ENCODE results near the gene BAZ1B. TPM values are rescaled to one million over a fixed set of nuclear protein-coding genes. Genes with fewer than 3 reads are reported as not detected.
"Not testable (repeated sequence)": the region's sequence is repeated elsewhere in the genome, so short reads cannot be mapped to it uniquely, and the experiment has no call there.

The BAZ1B gene
- total RNA-seq, 2 experiments from 2014 or later, result 77.8 to 117 TPM

GRCh38 chr7:73537051-73537450 lies 15.0 kb upstream of the BAZ1B start:
- no peak overlapping the region for H2AFZ ChIP-seq (ENCODE audit: low read length)
- H3K36me3 ChIP-seq (ENCODE audit: insufficient read depth, low read length), result peaks cover 66% of the 10 kb centered on the region
- DNase-seq (ENCODE audit: low spot score), result no peak
- TF ChIP-seq EZH2phosphoT487 (IDR thresholded peaks at IDR 0.05; ENCODE audit: borderline replicate concordance, low read depth, low read length), result no peak
- TF ChIP-seq CTCF (conservative IDR thresholded peaks at IDR 0.05; ENCODE audit: low read length), result no peak
- no peak overlapping the region for H3K4me2 ChIP-seq (ENCODE audit: low read length)
- CTCF ChIA-PET (ENCODE audit: unreplicated experiment), result no interaction called here
- no peak overlapping the region for H3K4me3 ChIP-seq (ENCODE audit: low read depth, low read length, poor library complexity, severe bottlenecking)
- H3K9me2 ChIP-seq (ENCODE audit: insufficient read depth, low read length), result no peaks in the 10 kb centered on the region
- no peaks in the 10 kb centered on the region for H3K79me2 ChIP-seq (ENCODE audit: insufficient read depth, low read depth, low read length)
- intact Hi-C loops (cut with micrococcal nuclease; ENCODE audit: unreplicated experiment), result no loop called here
- no TSS peak for BruUV-seq (replicated peaks)
- H3K9me3 ChIP-seq (ENCODE audit: low read length), result no peaks in the 10 kb centered on the region
- H3K27ac ChIP-seq (ENCODE audit: low read depth, low read length, poor library complexity, severe bottlenecking), result no peak overlapping the region
- no peaks in the 10 kb centered on the region for H3K4me1 ChIP-seq (ENCODE audit: insufficient read depth, low read length, poor library complexity, severe bottlenecking)
- H4K20me1 ChIP-seq (ENCODE audit: insufficient read depth, low read length), result no peaks in the 10 kb centered on the region
- POLR2A ChIA-PET, result interaction anchor here (0.6 kb wide), 1 partner anchor 592 kb away, joined by 3 read pairs; no protein-coding TSS in a partner anchor

DNA sequence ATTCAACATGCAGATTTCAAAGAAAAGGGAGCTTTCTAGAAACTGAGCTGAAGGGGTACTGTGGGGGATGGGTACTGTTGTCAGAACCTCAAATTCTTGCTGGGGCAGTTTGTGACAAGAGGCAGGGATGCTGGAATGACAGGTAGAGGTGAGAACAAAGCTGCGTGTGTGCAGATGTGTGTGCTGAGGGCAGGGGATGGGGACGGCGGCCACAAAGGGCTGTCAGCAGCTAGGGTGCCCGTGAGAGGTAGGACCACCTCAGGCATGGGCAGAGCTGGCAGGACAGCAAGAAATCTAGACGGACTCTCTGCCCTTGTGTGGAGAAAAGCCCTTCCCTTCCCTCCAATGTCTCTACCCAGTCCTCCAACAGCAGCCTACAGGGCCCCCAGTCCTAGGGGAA lies 14.4 kb upstream of the BAZ1B start:
- intact Hi-C loops (cut with micrococcal nuclease; ENCODE audit: unreplicated experiment), result no loop called here
- Histone ChIP-seq H3K9me2 (ENCODE audit: insufficient read depth, low read length) (no peaks in the 10 kb centered on the region), H3K79me2 (ENCODE audit: insufficient read depth, low read depth, low read length) (no peaks in the 10 kb centered on the region), H3K27ac (ENCODE audit: low read depth, low read length, poor library complexity, severe bottlenecking) (no peak overlapping the region), H4K20me1 (ENCODE audit: insufficient read depth, low read length) (no peaks in the 10 kb centered on the region), H2AFZ (ENCODE audit: low read length) (no peak overlapping the region), H3K9me3 (ENCODE audit: low read length) (no peaks in the 10 kb centered on the region), H3K4me1 (ENCODE audit: insufficient read depth, low read length, poor library complexity, severe bottlenecking) (no peaks in the 10 kb centered on the region), H3K36me3 (ENCODE audit: insufficient read depth, low read length) (peaks cover 61% of the 10 kb centered on the region), H3K4me3 (ENCODE audit: low read depth, low read length, poor library complexity, severe bottlenecking) (no peak overlapping the region), H3K4me2 (ENCODE audit: low read length) (no peak overlapping the region)
- TSS peak; percentile 64 for BruUV-seq (replicated peaks)
- no peak for DNase-seq (ENCODE audit: low spot score)
- no peak for TF ChIP-seq EZH2phosphoT487 (IDR thresholded peaks at IDR 0.05; ENCODE audit: borderline replicate concordance, low read depth, low read length)
- no peak for TF ChIP-seq CTCF (conservative IDR thresholded peaks at IDR 0.05; ENCODE audit: low read length)
- ChIA-PET POLR2A (interaction anchor here (0.6 to 0.8 kb wide), 2 partner anchors 11 to 592 kb away, joined by 3 to 6 read pairs; no protein-coding TSS in a partner anchor), CTCF (ENCODE audit: unreplicated experiment) (no interaction called here)

DNA sequence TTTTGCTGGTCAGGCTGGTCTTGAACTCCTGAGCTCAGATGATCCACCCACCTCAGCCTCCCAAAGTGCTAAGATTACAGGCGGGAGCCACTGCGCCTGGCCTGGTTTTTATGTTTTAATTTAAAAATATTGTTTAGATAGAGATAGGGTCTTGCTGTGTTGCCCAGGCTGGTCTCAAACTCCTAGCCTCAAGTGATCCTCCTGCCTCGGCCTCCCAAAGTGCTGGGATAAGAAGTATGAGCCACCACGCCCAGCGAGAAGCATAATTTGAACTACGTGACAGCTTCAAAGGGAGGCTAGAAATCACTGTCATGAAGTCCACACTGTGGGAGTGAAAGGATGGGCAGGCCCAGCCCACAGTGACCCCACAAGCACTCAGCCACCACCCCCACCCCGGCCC lies 13.8 kb upstream of the BAZ1B start:
- H3K9me3 ChIP-seq (ENCODE audit: low read length); BruUV-seq (replicated peaks); CTCF ChIA-PET (ENCODE audit: unreplicated experiment); H3K4me1 ChIP-seq (ENCODE audit: insufficient read depth, low read length, poor library complexity, severe bottlenecking); H3K9me2 ChIP-seq (ENCODE audit: insufficient read depth, low read length); H3K4me3 ChIP-seq (ENCODE audit: low read depth, low read length, poor library complexity, severe bottlenecking); H3K27ac ChIP-seq (ENCODE audit: low read depth, low read length, poor library complexity, severe bottlenecking); H3K4me2 ChIP-seq (ENCODE audit: low read length); H4K20me1 ChIP-seq (ENCODE audit: insufficient read depth, low read length); intact Hi-C loops (cut with micrococcal nuclease; ENCODE audit: unreplicated experiment); H2AFZ ChIP-seq (ENCODE audit: low read length); H3K79me2 ChIP-seq (ENCODE audit: insufficient read depth, low read depth, low read length); DNase-seq (ENCODE audit: low spot score): not testable (repeated sequence)
- POLR2A ChIA-PET, result interaction anchor here (0.8 kb wide), 1 partner anchor 10 kb away, joined by 6 read pairs; no protein-coding TSS in a partner anchor
- H3K36me3 ChIP-seq (ENCODE audit: insufficient read depth, low read length), result peaks cover 60% of the 10 kb centered on the region

Data from OCI-LY7 (cell line).